Subcutaneous adipose tissue (tissue), 4 donors: ENCODE data around the gene RPAP3. TPM values are rescaled to one million over a fixed set of nuclear protein-coding genes. Genes with fewer than 3 reads are reported as not detected.

Experiments used
- total RNA-seq, 4 donors: library from RNA; depleted of rRNA; stranded (reverse); fragments of >200 nt; gene quantifications; one replicate each; pipeline ENCODE4 v1.1.0, GENCODE V29; 2016
- TF ChIP-seq, protein P1 (sequence below): fragments of 450-650 bp; IDR thresholded peaks from one replicate; pipeline ENCODE4 v1.5.1; 2016; ENCODE audit warnings: low read depth, mild to moderate bottlenecking, control low read depth, antibody characterized with exemption, moderate library complexity

The RPAP3 gene
- total RNA-seq, 4 donors from 2014 or later, result 10.0 to 24.1 (median 14.2) TPM

DNA sequence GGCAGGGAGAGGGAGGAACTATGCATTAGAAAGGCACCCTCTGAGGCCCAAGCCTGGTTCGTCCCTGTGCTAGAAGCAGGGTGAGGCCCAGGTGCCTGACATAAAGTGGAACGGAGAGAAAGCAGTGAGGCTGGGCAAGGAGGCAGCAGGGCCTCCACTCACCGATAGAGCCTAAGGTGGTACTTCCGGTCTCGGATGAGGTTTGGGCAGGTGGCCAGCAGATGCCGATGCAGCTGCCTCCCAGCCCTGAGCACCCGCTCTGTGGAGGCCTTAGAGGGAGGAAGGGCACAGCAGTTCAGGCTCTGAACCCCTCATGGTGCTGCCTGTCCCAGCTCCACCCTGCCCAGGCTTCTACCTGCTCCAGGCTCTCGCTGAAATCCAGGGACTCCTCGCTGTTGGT is 45.7 kb upstream of the RPAP3 start:
- TF ChIP-seq, protein P1, sequence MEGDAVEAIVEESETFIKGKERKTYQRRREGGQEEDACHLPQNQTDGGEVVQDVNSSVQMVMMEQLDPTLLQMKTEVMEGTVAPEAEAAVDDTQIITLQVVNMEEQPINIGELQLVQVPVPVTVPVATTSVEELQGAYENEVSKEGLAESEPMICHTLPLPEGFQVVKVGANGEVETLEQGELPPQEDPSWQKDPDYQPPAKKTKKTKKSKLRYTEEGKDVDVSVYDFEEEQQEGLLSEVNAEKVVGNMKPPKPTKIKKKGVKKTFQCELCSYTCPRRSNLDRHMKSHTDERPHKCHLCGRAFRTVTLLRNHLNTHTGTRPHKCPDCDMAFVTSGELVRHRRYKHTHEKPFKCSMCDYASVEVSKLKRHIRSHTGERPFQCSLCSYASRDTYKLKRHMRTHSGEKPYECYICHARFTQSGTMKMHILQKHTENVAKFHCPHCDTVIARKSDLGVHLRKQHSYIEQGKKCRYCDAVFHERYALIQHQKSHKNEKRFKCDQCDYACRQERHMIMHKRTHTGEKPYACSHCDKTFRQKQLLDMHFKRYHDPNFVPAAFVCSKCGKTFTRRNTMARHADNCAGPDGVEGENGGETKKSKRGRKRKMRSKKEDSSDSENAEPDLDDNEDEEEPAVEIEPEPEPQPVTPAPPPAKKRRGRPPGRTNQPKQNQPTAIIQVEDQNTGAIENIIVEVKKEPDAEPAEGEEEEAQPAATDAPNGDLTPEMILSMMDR, result no peak

DNA sequence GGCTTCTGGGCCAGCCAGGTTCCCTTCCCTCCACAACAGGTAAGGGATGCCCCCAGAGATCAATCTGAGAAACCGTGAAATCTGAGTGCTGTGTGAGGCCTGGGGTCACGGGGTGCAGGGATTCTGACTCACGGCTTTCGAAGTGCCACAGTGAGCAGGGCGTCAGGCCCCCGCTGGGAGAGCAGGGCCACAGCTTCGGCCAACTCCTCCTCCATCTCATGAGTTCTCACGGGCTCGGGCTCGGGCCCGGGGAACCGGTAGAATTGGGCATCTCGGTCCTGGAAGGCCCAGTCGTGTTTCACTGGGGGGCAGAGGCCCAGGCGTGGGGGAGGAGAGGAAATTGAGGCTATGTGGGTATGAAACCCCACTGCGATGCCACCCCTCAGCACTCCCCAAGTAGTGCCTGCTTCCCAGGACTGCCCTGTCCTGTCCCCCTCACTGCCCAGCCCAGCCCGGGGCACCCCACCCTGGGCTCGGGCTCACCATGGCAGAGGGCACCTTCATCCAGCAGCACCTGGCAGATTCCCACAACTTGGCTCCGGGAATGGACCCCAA is 45.2 kb upstream of the RPAP3 start:
- TF ChIP-seq, protein P1, result no peak

DNA sequence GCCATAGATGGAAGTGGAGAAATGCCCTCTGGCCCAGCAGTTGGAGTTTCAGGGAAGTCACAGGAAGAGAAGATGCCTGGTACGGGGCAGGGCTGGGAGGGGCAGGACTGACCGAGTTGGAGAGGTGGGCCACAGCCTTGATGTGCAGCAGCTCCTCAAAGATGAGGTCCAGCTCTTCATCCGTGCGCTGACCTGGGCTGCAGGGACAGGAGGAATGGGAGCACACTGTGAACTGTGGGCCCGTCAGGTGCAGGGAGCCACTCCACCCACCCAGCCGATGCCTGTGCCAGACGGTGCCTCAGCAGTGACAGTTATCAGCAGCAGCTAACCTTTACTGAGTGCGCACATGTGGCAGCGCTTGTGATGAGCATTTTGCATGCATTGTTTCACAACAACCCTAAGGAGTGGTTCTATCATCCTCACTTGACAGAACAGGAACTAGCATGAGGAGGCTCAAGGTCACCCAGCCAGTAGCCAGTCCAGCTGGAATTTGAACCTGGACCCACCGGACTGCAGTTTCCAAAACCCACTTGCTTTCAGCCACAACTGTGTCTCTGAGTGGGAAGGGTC is 44.5 kb upstream of the RPAP3 start:
- TF ChIP-seq, protein P1, result no peak

DNA sequence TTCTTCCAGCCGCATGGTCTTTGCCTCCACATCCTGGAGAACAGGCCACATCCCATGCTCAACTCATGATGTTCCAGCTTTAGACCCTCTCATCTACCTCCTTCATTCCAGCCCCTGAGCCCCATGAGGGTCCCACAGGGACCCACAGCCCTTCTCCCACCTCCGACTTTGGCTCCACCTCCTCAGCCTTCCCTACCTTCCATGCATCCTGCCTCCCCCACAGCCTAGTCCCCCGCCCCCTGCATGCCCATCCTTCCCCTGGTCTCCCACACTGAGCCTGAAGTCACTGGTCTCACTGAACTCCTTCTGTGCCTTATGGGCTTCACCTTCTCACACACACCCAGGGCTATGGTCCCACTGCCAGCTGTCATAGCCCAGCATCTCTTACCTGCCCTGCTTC is 43.1 kb upstream of the RPAP3 start:
- TF ChIP-seq, protein P1, result no peak

DNA sequence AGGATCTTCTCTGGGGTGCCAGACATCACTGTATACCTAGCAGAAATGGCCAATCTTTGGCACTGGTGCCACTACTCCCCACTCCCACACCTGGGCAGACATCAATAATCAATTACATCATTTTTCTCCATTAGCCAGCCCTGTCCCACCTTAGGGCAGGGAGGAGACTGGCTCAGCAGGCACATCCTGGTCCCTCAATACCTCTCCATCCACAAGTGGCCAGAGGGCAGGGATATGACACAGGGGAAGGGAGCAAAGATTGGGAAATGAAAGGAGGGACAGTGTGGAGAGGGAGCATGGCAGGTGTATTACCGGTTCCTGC is 42.6 kb upstream of the RPAP3 start:
- TF ChIP-seq, protein P1, result no peak

DNA sequence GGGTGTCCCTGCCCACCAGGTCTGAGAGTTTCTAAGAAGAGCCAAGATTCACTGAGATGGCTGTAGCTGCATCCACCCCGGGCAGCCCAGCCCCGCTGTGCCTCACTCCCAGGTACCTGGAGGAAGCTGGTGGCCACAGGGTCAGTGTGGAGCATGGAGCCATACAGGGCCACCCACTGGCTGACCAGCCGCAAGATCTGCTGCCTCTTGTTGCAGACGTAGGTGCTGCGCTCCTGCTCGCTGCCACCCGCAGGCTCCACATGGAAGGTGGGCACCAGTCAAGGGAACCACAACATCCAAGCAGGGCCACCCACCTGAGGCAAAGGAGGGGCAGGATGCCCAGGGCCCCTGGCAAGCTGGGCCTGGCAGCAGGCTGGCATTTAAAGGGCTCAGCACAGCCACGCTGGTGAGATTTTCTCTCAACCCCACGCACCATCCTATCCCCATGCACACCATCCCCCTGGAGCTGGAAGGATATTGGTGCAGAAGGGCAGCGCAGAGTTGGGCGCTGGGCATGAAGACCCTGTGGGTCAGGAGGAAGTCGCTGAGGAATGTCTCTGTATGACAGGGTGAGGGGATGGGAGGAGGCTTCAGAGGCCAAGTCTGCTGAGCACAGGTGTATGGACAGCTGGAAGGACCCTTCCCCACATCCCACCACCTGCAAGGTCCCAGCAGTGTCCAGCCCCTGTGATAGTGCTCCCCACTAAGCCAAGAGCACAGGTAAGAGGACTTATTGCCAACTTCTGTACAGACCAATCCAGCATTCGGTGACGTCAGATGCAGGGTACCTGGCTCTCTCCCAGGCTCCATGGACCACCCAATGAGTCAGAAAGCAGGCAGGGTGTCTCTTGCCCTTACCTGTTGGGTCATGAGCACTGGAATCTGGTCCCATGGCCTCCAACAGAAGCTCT is 42.0 kb upstream of the RPAP3 start:
- TF ChIP-seq, protein P1, result no peak

DNA sequence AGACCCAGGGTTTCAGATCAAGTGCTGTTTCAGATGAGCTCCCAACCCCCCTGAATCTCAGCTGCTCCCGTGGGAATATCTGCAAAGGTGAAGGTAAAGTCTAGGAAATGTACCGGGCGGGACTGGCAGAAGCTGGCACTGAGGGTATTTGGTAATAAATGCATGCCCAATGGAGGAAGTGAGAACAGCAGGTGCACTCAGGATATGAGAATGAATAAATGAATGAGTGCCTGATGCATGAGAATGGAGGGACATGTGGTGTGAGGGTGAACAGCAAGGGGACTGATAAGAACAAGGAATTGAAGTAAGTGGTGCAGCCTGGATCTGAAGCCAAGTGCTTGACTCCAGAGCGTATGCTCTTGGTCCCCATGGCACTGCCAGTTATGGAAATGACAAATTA is 41.3 kb upstream of the RPAP3 start:
- TF ChIP-seq, protein P1, result no peak
